ENCODE data around the gene SYDE2. TPM values are rescaled to one million over a fixed set of nuclear protein-coding genes. Genes with fewer than 3 reads are reported as not detected.

The SYDE2 gene
- total and polyA plus RNA-seq, 8 donors = 0.75 to 45.3 (median 14.4) TPM

DNA sequence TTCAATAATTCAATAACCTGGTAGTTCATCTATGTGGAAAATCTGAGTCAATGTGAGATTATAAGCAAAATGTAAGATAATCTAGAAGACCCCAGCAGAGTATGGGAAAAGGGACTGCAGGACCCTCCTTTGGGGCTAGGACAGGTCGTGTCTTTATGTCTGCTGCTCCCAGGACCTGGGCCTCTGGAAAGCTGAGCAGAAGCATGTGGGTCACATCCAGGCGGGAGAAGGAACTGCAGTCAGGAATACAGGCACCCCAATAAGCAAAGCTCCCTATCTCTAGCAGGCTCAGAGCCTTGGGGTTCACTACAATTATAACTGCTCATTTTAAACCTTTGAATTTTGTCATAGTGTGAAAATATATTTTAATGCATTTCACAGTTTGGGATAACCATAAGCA, 78.6 kb downstream of the SYDE2 start:
- DNase-seq = no peak
- Histone ChIP-seq H3K36me3 (no peaks in the 10 kb centered on the region), H3K9me3 (no peaks in the 10 kb centered on the region), H3K4me3 (no peak overlapping the region), H3K4me1 (peaks cover 0 to 12% (median 3%) of the 10 kb centered on the region in 4 donors), H3K27me3 (no peaks in the 10 kb centered on the region), H3K27ac (no peak overlapping the region)
- intact Hi-C loops (cut with DNase I; ENCODE audit: low total_unique reads) = no loop called here
- 73 to 94% (median 88%) methylated on average over 2 of the region's 2 CpGs for WGBS, 5 donors
- TF ChIP-seq, protein P1, sequence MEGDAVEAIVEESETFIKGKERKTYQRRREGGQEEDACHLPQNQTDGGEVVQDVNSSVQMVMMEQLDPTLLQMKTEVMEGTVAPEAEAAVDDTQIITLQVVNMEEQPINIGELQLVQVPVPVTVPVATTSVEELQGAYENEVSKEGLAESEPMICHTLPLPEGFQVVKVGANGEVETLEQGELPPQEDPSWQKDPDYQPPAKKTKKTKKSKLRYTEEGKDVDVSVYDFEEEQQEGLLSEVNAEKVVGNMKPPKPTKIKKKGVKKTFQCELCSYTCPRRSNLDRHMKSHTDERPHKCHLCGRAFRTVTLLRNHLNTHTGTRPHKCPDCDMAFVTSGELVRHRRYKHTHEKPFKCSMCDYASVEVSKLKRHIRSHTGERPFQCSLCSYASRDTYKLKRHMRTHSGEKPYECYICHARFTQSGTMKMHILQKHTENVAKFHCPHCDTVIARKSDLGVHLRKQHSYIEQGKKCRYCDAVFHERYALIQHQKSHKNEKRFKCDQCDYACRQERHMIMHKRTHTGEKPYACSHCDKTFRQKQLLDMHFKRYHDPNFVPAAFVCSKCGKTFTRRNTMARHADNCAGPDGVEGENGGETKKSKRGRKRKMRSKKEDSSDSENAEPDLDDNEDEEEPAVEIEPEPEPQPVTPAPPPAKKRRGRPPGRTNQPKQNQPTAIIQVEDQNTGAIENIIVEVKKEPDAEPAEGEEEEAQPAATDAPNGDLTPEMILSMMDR (IDR thresholded peaks at IDR 0.05) = no peak
- TF ChIP-seq EP300 (IDR thresholded peaks at IDR 0.05) (no peak), POLR2AphosphoS5 (IDR thresholded peaks at IDR 0.05) (no peak), POLR2A (IDR thresholded peaks at IDR 0.05) (no peak)

GRCh38 chr1:85121744-85122143, 79.1 kb downstream of the SYDE2 start:
- Histone ChIP-seq H3K36me3 (no peaks in the 10 kb centered on the region), H3K4me1 (peaks cover 0 to 12% (median 3%) of the 10 kb centered on the region in 4 donors), H3K9me3 (no peaks in the 10 kb centered on the region), H3K4me3 (no peak overlapping the region), H3K27ac (no peak overlapping the region), H3K27me3 (no peaks in the 10 kb centered on the region)
- no peak for DNase-seq
- TF ChIP-seq, protein P1 (IDR thresholded peaks at IDR 0.05) = no peak
- TF ChIP-seq POLR2AphosphoS5 (IDR thresholded peaks at IDR 0.05) (no peak), EP300 (IDR thresholded peaks at IDR 0.05) (no peak), POLR2A (IDR thresholded peaks at IDR 0.05) (no peak)
- WGBS, 5 donors = 93 to 96% (median 95%) methylated on average over 4 of the region's 4 CpGs
- intact Hi-C loops (cut with DNase I; ENCODE audit: low total_unique reads) = no loop called here

DNA sequence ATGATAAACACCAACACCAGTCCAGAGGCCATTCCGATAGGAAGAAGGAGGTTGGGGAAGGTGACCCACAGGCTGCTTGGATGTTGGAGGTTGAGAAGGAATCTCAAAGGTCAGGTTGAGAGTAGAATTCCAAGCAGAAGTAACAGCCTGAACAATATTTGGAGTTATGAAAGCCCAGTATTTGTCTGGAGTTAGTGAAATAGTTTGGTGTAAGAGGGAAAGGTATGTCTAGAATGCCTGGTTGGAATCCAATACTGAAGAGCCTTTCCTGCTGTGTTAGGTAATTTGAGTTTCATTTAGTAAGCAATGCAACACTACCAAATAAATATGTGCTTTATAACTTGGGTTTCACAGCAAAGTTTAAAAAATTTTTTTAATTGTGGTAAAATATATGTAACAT, 82.1 kb downstream of the SYDE2 start:
- no peaks in the 10 kb centered on the region for H3K36me3 ChIP-seq
- H3K27me3 ChIP-seq = no peaks in the 10 kb centered on the region
- WGBS, 5 donors = 85 to 95% (median 87%) methylated on average over 1 of the region's 1 CpG
- no peaks in the 10 kb centered on the region for H3K4me1 ChIP-seq
- TF ChIP-seq POLR2AphosphoS5 (IDR thresholded peaks at IDR 0.05) (no peak), POLR2A (IDR thresholded peaks at IDR 0.05) (no peak), EP300 (IDR thresholded peaks at IDR 0.05) (no peak)
- TF ChIP-seq, protein P1 (IDR thresholded peaks at IDR 0.05) = no peak
- DNase-seq = no peak
- H3K27ac ChIP-seq = no peak overlapping the region
- H3K9me3 ChIP-seq = no peaks in the 10 kb centered on the region
- H3K4me3 ChIP-seq = no peak overlapping the region
- intact Hi-C loops (cut with DNase I; ENCODE audit: low total_unique reads) = no loop called here

DNA sequence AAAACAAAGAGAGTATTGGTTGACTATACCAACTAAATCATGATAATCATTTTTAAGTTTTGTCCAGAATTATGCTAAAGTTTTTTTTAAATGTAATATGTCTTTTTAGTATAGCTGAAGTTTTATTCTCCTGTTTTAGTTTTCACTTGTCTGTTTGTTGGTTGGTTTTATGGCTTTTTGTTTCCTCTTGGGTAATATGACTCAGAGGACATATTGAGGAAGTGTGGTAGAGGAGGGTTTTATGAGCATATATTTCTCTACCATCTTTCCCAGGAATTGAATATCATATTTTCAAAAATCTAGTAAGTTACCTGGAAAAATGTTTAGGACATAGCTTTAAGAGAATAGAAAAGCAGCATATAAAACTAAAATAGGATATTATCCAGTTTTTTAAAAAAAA, 84.0 kb downstream of the SYDE2 start:
- TF ChIP-seq POLR2AphosphoS5 (IDR thresholded peaks at IDR 0.05) = no peak
- no peak for TF ChIP-seq POLR2A (IDR thresholded peaks at IDR 0.05)
- TF ChIP-seq, protein P1 (IDR thresholded peaks at IDR 0.05) = no peak
- TF ChIP-seq EP300 (IDR thresholded peaks at IDR 0.05) = no peak
- H3K27me3 ChIP-seq = no peaks in the 10 kb centered on the region
- H3K27ac ChIP-seq = no peak overlapping the region
- H3K4me3 ChIP-seq = no peak overlapping the region
- no peak for DNase-seq
- no peaks in the 10 kb centered on the region for H3K4me1 ChIP-seq
- H3K9me3 ChIP-seq = no peaks in the 10 kb centered on the region
- intact Hi-C loops (cut with DNase I; ENCODE audit: low total_unique reads) = no loop called here
- no peaks in the 10 kb centered on the region for H3K36me3 ChIP-seq

Data from stomach (tissue), 9 donors.